Stimulated activated naive CD4-positive, alpha-beta T cell treated with Interleukin-2 at 50 U/mL for 16 hours (primary cell): Measurements from ENCODE around the gene ARL8A.
A peak's percentile ranks its signal among the peaks of the same experiment; 100 is the strongest.
"Not testable (repeated sequence)": the region's sequence is repeated elsewhere in the genome, so short reads cannot be mapped to it uniquely, and the experiment has no call there.

Experiments
- DNase-seq: peaks from one replicate; lab custom pipeline; 2025; lab: John Stamatoyannopoulos, UW

ARL8A gene

GRCh38 chr1:202144402-202145067 lies at the start of gene ARL8A:
ARL8A (minus strand) TSS chr1:202144737; CDS start chr1:202144572, 165 bp downstream.
- peak; percentile 66 for DNase-seq

GRCh38 chr1:202194328-202194648 lies 49.8 kb upstream of the ARL8A start:
- no peak for DNase-seq

- no peak for DNase-seq
Observed at GRCh38 chr1:202193614-202194327, 49.2 kb upstream of the ARL8A start, which contains the start of gene LGR6. LGR6 (plus strand) TSS chr1:202193799; CDS start chr1:202193990, 191 bp downstream.

- DNase-seq = peak; percentile 27
Observed at GRCh38 chr1:202192770-202193613, 48.5 kb upstream of the ARL8A start.

- DNase-seq = not testable (repeated sequence)
Observed at GRCh38 chr1:202191391-202191790, 46.9 kb upstream of the ARL8A start.

- DNase-seq = no peak
Observed at GRCh38 chr1:202189918-202190715, 45.6 kb upstream of the ARL8A start.

GRCh38 chr1:202189001-202189790 lies 44.7 kb upstream of the ARL8A start:
- peak; percentile 68 for DNase-seq

- no peak for DNase-seq
Observed at GRCh38 chr1:202187697-202188407, 43.3 kb upstream of the ARL8A start.

- no peak for DNase-seq
Observed at GRCh38 chr1:202187041-202187671, 42.6 kb upstream of the ARL8A start.

GRCh38 chr1:202186327-202186726 lies 41.8 kb upstream of the ARL8A start:
- DNase-seq = no peak

GRCh38 chr1:202184750-202185460 lies 40.4 kb upstream of the ARL8A start:
- peak; percentile 64 for DNase-seq

GRCh38 chr1:202182040-202182877 lies 37.7 kb upstream of the ARL8A start:
- DNase-seq = no peak

GRCh38 chr1:202181586-202181985 lies 37.0 kb upstream of the ARL8A start:
- no peak for DNase-seq

GRCh38 chr1:202180751-202181139 lies 36.2 kb upstream of the ARL8A start:
- not testable (repeated sequence) for DNase-seq

GRCh38 chr1:202179828-202180750 lies 35.6 kb upstream of the ARL8A start:
- DNase-seq = no peak

GRCh38 chr1:202176949-202177927 lies 32.7 kb upstream of the ARL8A start:
- DNase-seq = no peak
